Right renal pelvis (tissue), 4 donors: ENCODE data around the gene SLC5A2. TPM values are rescaled to one million over a fixed set of nuclear protein-coding genes. Genes with fewer than 3 reads are reported as not detected.
"Not testable (repeated sequence)": the region's sequence is repeated elsewhere in the genome, so short reads cannot be mapped to it uniquely, and the experiment has no call there.

Source experiments
- DNase-seq, 4 donors: peaks; one replicate each; pipeline ENCODE4 v3.0.0-alpha.2; 2013; ENCODE audit warnings: low read depth in 4 of 4, low spot score in 3 of 4, missing footprints in 1 of 4
- polyA plus RNA-seq, 4 donors: library from polyadenylated mRNA; unstranded; fragments of 120-200 nt; gene quantifications; one replicate each; pipeline ENCODE4 v1.2.1, GENCODE V29; 2013; ENCODE audit not compliant: insufficient read length in 4 of 4

Gene SLC5A2
- polyA plus RNA-seq, 4 donors, result 34.2 to 76.3 (median 46.1) TPM

GRCh38 chr16:31474773-31475738 lies 7.9 kb upstream of the SLC5A2 start:
- no peak for DNase-seq

- no peak for DNase-seq
Measured at GRCh38 chr16:31475946-31476302, 7.0 kb upstream of the SLC5A2 start.

- DNase-seq, result no peak
Measured at GRCh38 chr16:31476303-31477219, 6.4 kb upstream of the SLC5A2 start.

- no peak for DNase-seq
Measured at GRCh38 chr16:31477220-31478216, 5.4 kb upstream of the SLC5A2 start.

DNA sequence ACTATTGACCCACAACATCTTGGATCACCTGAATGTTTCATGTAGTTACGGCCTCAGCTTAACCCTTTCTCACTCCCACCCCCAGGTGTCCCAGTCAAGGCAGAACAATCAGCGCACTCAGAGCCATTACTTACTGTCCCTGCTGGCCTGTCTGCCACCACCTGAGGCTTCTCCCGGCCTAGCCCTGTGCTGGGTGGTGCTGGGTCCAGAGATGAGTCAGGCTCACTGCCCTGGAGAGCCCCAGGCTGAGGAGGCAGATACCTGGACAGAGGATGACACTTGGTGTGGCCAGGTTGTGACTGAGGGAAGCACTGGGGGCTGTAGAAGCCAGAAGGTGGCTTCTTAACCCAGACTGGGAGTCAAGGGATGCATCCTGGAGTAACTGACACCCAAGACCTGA lies 4.0 kb upstream of the SLC5A2 start:
- no peak for DNase-seq

DNA sequence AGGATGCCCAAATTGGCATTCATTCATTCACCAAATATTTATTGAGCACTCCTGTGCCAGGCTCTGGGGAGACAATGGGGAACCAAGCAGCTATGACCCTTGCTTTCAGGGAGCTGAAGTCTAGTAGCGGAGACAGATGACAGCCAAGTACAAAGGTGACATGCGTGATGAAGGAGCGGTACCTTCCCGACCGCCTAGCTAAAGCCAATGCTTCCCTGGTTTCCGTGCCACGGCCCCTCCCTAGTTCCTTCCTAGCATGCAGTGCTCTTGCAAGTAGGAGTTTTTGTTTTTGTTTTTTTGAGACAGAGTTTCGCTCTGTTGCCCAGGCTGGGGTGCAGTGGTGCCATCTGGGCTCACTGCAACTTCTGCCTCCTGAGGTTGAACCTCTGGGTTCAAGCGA lies 3.2 kb upstream of the SLC5A2 start:
- DNase-seq, result no peak

GRCh38 chr16:31480851-31481536 lies 1.9 kb upstream of the SLC5A2 start:
- DNase-seq, result no peak

DNA sequence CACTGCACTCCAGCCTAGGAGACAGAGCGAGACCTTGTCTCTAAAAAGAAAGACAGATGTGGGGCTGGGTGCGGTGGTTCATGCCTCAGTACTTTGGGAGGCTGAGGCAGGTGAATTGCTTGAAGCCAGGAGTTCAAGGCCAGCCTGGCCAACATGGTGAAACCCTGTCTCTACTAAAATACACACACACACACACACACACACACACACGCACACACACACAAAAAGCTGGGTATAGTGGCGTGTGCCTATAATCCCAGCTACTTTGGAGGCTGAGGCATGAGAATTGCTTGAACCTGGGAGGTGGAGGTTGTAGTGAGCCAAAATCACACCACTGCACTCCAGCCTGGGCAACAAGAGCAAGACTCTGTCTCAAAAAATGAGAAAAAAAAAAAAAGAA lies 1.1 kb downstream of the SLC5A2 start:
- DNase-seq, result not testable (repeated sequence)

DNA sequence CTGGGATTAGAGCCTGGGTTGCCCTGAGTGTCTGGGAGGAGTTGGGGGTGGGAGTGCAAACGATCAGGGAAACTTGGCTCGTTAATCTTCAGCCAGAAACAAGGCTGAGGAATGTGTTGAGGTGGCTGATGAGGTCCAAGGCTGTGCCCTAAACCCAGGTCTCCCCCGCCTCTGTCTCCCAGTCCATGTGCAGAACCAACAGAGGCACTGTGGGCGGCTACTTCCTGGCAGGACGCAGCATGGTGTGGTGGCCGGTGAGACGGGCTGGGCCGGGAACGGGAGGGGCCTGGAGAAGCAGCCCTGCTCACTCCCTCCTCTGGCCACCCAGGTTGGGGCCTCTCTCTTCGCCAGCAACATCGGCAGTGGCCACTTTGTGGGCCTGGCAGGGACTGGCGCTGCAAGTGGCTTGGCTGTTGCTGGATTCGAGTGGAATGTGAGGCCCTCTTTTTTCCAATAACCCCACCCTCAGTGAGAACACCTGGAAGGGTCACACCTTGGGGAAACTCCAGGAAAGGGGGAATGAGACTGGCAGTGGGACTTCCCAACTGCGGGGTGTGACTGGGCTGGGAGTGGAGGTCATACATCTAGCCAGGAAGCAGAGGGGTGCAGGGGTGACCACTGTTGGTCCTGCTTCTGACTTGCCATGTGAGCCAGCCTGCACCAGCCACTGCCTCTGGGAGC lies 1.7 kb downstream of the SLC5A2 start:
- no peak for DNase-seq

DNA sequence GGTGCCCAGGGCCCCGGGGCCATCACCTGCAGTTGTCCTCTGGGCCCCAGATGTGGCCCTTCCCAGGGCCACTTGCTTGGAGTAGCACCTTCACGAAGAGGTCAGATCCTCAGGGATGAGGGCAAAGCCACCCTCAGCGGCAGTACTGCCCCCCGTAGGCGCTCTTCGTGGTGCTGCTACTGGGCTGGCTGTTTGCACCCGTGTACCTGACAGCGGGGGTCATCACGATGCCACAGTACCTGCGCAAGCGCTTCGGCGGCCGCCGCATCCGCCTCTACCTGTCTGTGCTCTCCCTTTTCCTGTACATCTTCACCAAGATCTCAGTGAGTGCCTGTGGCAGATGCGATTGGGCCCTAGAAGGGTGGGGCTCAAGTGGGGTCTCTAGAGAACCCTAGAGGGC lies 2.6 kb downstream of the SLC5A2 start:
- DNase-seq, result no peak

DNA sequence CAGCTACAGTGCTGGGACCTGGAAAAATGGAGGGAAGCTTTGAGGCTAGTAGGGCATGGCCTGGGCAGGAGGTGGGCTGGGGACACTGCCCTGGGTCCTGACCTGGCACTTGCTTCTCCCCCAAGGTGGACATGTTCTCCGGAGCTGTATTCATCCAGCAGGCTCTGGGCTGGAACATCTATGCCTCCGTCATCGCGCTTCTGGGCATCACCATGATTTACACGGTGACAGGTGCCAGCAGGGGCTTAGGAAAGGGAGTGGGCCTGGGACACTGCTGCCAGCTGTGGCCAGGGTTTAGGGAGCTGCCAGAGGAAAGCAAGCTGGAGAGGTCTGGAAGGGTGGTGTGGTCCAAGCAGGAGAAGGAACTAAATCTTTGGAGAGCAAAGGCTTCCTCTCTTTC lies 3.1 kb downstream of the SLC5A2 start:
- no peak for DNase-seq

GRCh38 chr16:31487071-31487719 lies 4.3 kb downstream of the SLC5A2 start:
- DNase-seq, result no peak

- DNase-seq, result no peak
Measured at GRCh38 chr16:31487720-31488467, 5.0 kb downstream of the SLC5A2 start.

DNA sequence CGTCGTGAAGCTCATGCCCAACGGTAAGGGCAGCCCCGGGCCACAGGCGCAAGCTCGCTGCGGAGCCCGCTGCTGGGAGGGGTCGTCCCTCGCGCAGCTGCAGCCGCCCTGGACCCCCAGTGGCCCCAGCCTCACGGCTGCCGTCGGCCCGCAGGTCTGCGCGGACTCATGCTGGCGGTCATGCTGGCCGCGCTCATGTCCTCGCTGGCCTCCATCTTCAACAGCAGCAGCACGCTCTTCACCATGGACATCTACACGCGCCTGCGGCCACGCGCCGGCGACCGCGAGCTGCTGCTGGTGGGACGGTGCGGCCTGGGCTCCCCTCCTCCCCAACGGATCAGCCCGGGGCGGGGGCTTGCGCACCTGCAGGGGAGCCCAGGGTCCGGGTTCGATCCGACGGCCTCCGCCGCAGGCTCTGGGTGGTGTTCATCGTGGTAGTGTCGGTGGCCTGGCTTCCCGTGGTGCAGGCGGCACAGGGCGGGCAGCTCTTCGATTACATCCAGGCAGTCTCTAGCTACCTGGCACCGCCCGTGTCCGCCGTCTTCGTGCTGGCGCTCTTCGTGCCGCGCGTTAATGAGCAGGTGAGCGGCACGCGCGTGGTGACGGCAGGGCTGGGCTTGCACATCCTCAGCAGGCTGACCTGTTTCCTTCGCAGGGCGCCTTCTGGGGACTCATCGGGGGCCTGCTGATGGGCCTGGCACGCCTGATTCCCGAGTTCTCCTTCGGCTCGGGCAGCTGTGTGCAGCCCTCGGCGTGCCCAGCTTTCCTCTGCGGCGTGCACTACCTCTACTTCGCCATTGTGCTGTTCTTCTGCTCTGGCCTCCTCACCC lies 5.8 kb downstream of the SLC5A2 start:
- DNase-seq, result no peak

DNA sequence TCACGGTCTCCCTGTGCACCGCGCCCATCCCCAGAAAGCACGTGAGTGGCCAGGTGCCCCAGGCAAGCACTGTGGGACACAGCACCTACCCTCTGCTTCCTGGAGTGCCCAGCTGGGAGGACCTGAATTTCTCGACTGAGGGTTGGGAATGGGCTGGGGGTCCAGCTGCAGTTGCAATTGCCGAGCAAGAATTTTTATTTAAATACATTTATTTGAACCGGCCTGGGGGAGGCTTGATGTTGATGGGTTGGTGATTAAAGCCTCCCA lies 6.3 kb downstream of the SLC5A2 start:
- no peak for DNase-seq

GRCh38 chr16:31489616-31490584 lies 7.0 kb downstream of the SLC5A2 start:
- DNase-seq, result no peak
